Stomach (tissue), 4 donors: Measurements from ENCODE around the gene STEAP4.

Source experiments
- POLR2A ChIP-seq, 4 donors: fragments of 450-650 bp; IDR thresholded peaks; one replicate each; pipeline ENCODE4 v1.6.1; 2016; ENCODE audit warnings: antibody characterized with exemption in 4 of 4, control low read depth in 2 of 4, mild to moderate bottlenecking in 1 of 4, moderate library complexity in 1 of 4
- TF ChIP-seq, protein P1 (sequence below), 7 experiments: fragments of 450-650 bp in 4 of 7; fragments of 200-600 bp in 3 of 7; sonication (generic) in 3 of 7; IDR thresholded peaks; one replicate each; pipeline ENCODE4 v1.5.1; 2016 to 2019; ENCODE audit warnings: antibody characterized with exemption in 7 of 7, control low read depth in 2 of 7, mild to moderate bottlenecking in 1 of 7

DNA sequence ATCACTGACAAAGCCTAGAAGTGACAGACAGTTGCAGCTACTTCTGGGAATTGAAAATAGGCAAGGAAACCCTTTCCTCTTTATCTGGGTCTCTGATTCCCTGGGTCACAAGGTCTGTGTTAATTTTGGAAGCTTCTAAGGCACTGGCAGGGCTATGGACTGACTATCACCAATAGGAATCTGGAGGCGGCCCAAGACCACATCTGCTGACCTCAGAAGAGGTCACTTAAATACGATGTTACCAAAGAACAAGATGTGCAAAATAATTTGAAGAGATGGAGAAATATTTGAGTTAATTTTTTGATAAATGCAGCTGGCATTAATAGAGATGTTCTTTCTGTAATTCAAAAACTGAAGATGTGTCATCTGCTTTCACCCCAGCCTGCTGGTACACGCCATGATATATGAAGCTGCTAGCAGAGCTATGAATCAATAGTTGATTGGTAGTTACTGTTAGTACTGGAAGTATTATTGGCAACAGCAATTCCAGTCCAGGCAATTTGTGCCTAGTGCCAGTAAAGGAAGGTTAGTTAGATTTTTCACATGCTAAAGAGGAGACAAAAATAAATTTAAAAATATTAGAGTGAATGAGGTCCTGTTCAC is 5.5 kb upstream of the STEAP4 start:
- TF ChIP-seq, protein P1, sequence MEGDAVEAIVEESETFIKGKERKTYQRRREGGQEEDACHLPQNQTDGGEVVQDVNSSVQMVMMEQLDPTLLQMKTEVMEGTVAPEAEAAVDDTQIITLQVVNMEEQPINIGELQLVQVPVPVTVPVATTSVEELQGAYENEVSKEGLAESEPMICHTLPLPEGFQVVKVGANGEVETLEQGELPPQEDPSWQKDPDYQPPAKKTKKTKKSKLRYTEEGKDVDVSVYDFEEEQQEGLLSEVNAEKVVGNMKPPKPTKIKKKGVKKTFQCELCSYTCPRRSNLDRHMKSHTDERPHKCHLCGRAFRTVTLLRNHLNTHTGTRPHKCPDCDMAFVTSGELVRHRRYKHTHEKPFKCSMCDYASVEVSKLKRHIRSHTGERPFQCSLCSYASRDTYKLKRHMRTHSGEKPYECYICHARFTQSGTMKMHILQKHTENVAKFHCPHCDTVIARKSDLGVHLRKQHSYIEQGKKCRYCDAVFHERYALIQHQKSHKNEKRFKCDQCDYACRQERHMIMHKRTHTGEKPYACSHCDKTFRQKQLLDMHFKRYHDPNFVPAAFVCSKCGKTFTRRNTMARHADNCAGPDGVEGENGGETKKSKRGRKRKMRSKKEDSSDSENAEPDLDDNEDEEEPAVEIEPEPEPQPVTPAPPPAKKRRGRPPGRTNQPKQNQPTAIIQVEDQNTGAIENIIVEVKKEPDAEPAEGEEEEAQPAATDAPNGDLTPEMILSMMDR (IDR thresholded peaks at IDR 0.05), result no peak
- no peak for TF ChIP-seq POLR2A (IDR thresholded peaks at IDR 0.05)
